ENCODE results near the gene CSNK1A1.

CSNK1A1 gene

GRCh38 chr5:149546974-149547373 is 4.3 kb downstream of the CSNK1A1 start:
- TF ChIP-seq, protein P1, sequence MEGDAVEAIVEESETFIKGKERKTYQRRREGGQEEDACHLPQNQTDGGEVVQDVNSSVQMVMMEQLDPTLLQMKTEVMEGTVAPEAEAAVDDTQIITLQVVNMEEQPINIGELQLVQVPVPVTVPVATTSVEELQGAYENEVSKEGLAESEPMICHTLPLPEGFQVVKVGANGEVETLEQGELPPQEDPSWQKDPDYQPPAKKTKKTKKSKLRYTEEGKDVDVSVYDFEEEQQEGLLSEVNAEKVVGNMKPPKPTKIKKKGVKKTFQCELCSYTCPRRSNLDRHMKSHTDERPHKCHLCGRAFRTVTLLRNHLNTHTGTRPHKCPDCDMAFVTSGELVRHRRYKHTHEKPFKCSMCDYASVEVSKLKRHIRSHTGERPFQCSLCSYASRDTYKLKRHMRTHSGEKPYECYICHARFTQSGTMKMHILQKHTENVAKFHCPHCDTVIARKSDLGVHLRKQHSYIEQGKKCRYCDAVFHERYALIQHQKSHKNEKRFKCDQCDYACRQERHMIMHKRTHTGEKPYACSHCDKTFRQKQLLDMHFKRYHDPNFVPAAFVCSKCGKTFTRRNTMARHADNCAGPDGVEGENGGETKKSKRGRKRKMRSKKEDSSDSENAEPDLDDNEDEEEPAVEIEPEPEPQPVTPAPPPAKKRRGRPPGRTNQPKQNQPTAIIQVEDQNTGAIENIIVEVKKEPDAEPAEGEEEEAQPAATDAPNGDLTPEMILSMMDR (IDR thresholded peaks at IDR 0.05; ENCODE audit: insufficient read depth, low read length, poor library complexity, severe bottlenecking) = no peak
- DNase-seq (ENCODE audit: extremely low read depth, insufficient read length) = no peak
- H3K36me3 ChIP-seq (ENCODE audit: control insufficient read depth, insufficient read depth, low read length) = peaks cover 9% of the 10 kb centered on the region
- no peaks in the 10 kb centered on the region for H3K27me3 ChIP-seq (replicated peaks; ENCODE audit: control insufficient read depth, insufficient read depth, low read length)
- H3K4me3 ChIP-seq (replicated peaks; ENCODE audit: low read depth, low read length) = no peak overlapping the region

DNA sequence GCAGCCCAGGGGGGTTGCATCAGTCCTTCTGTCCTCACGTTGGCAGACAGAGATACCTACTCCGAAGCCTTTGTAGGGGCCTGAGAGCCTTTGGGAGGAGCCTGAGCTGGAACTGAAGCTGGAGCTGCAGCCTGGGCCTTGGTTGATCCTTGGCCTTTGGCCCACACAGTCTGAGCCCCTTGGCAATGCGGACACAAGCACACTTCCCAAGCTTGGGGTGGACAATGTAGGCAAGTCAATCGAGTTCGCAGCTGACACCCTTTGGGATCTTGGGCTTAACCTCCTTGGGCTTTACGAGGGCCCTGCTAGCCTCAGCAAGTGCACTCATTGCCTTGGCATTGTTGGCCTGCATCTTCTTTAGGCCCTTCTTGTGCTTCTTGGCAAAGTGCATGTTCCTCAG is 5.9 kb downstream of the CSNK1A1 start:
- no peak for DNase-seq (ENCODE audit: extremely low read depth, insufficient read length)
- H3K36me3 ChIP-seq (ENCODE audit: control insufficient read depth, insufficient read depth, low read length) = peaks cover 11% of the 10 kb centered on the region
- no peak overlapping the region for H3K4me3 ChIP-seq (replicated peaks; ENCODE audit: low read depth, low read length)
- TF ChIP-seq, protein P1 (IDR thresholded peaks at IDR 0.05; ENCODE audit: insufficient read depth, low read length, poor library complexity, severe bottlenecking) = no peak
- no peaks in the 10 kb centered on the region for H3K27me3 ChIP-seq (replicated peaks; ENCODE audit: control insufficient read depth, insufficient read depth, low read length)

DNA sequence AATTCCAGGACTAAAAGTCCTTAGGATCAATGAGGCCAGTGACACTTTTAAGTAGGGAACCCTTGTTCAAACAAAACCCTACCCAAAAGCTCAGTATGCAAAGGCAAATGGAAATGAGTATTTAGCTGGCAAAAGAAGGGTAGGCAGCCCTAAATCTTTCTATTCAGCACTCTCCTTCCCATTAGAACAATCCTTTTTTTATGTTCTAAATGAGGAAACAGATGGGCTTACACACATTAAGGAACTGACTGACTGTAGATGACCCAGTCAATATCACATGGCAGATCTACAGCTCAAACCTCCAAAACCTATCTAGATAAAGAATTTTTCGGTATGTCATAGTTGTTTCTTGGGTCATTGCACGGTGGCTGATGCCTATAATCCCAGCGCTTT is 7.2 kb downstream of the CSNK1A1 start:
- no peak for DNase-seq (ENCODE audit: extremely low read depth, insufficient read length)
- TF ChIP-seq, protein P1 (IDR thresholded peaks at IDR 0.05; ENCODE audit: insufficient read depth, low read length, poor library complexity, severe bottlenecking) = no peak
- Histone ChIP-seq H3K27me3 (replicated peaks; ENCODE audit: control insufficient read depth, insufficient read depth, low read length) (no peaks in the 10 kb centered on the region), H3K36me3 (ENCODE audit: control insufficient read depth, insufficient read depth, low read length) (peaks cover 11% of the 10 kb centered on the region), H3K4me3 (replicated peaks; ENCODE audit: low read depth, low read length) (no peak overlapping the region)

GRCh38 chr5:149543361-149544027 is 7.7 kb downstream of the CSNK1A1 start:
- no peak for DNase-seq (ENCODE audit: extremely low read depth, insufficient read length)
- TF ChIP-seq, protein P1 (IDR thresholded peaks at IDR 0.05; ENCODE audit: insufficient read depth, low read length, poor library complexity, severe bottlenecking) = no peak
- Histone ChIP-seq H3K27me3 (replicated peaks; ENCODE audit: control insufficient read depth, insufficient read depth, low read length) (no peaks in the 10 kb centered on the region), H3K4me3 (replicated peaks; ENCODE audit: low read depth, low read length) (no peak overlapping the region), H3K36me3 (ENCODE audit: control insufficient read depth, insufficient read depth, low read length) (peaks cover 11% of the 10 kb centered on the region)

- DNase-seq (ENCODE audit: extremely low read depth, insufficient read length) = no peak
- TF ChIP-seq, protein P1 (IDR thresholded peaks at IDR 0.05; ENCODE audit: insufficient read depth, low read length, poor library complexity, severe bottlenecking) = no peak
- H3K36me3 ChIP-seq (ENCODE audit: control insufficient read depth, insufficient read depth, low read length) = peaks cover 11% of the 10 kb centered on the region
Measured at GRCh38 chr5:149541893-149542292, 9.3 kb downstream of the CSNK1A1 start.

DNA sequence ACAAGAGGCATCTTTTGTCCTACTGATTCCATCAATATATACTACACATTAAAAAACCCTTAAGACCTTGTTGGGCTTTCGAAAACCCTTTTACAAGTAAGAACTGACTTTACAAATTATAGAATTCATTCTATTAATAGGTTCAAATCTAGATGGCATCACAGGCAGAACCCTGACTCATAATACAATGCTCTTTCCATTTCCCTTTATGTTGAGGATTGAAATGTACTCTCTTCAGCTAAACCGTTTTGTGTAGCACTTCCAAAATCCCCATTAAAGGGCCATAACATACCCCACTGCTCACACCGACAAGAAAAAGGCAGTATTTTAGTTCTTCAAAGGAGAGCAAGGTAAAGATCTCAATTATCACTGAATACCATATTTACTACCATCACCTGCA is 11.2 kb downstream of the CSNK1A1 start:
- Histone ChIP-seq H3K4me3 (replicated peaks; ENCODE audit: low read depth, low read length) (no peak overlapping the region), H3K27me3 (replicated peaks; ENCODE audit: control insufficient read depth, insufficient read depth, low read length) (no peaks in the 10 kb centered on the region), H3K36me3 (ENCODE audit: control insufficient read depth, insufficient read depth, low read length) (peaks cover 4% of the 10 kb centered on the region)
- DNase-seq (ENCODE audit: extremely low read depth, insufficient read length) = no peak
- TF ChIP-seq, protein P1 (IDR thresholded peaks at IDR 0.05; ENCODE audit: insufficient read depth, low read length, poor library complexity, severe bottlenecking) = no peak

More at GRCh38 chr5:149541893-149542292, 9.3 kb downstream of the CSNK1A1 start:
- Histone ChIP-seq H3K27me3 (replicated peaks; ENCODE audit: control insufficient read depth, insufficient read depth, low read length) (no peaks in the 10 kb centered on the region), H3K4me3 (replicated peaks; ENCODE audit: low read depth, low read length) (no peak overlapping the region)

Measured in GM06990 (cell line).